Transverse colon (tissue), 4 donors: ENCODE measurements around the gene MEAF6.

Experiments
- EP300 ChIP-seq: sonication (generic); formaldehyde crosslinking; IDR thresholded peaks from one replicate; pipeline ENCODE4 v1.6.1; 2017; ENCODE audit warnings: antibody characterized with exemption, low read depth
- POLR2A ChIP-seq: fragments of 450-650 bp; IDR thresholded peaks from one replicate; pipeline ENCODE4 v1.6.1; 2016; ENCODE audit warnings: antibody characterized with exemption, mild to moderate bottlenecking, moderate library complexity
- POLR2AphosphoS5 ChIP-seq, 3 donors: sonication (generic); formaldehyde crosslinking; IDR thresholded peaks; one replicate each; pipeline ENCODE4 v1.6.1; 2016; ENCODE audit warnings: antibody characterized with exemption in 3 of 3
- TF ChIP-seq, protein P1 (sequence below), 5 experiments: fragments of 200-600 bp in 3 of 5; fragments of 450-650 bp in 2 of 5; sonication (generic) in 3 of 5; IDR thresholded peaks; 1 replicate in 2 of 5; 2 replicates in 3 of 5; pipeline ENCODE4 v1.5.1; 2016 to 2017; ENCODE audit warnings: antibody characterized with exemption in 5 of 5, inconsistent platforms in 3 of 5, mild to moderate bottlenecking in 2 of 5, moderate library complexity in 1 of 5

DNA sequence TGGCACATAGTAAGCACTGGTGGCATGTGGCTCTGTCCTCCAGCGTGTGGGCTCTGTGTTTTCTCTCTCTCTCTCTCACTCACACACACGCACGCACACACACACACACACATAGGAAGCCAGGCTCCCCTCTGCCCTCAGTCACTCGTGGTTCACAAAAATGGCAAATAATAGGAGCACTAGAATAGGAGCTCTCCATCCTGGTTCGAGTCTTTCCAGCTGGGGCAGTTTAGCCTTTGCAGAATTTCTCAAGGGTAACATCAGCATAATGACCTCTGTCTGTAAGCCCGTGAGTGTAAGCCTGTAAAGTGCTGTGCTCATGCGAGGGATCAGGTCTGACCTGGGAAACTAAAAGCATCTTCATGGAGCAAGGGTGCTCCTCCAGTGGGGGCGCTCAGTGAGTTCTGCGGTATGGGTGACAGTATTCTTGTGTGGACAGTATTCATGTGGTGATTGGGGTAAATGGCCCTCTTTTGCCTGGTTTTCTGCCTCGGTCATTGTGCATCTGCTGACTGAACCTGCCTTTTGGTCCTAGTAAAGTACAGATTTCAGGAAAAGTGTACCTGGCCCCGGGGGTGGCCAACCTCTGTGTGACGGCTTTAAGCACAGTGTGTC lies 41.0 kb downstream of the MEAF6 start:
- TF ChIP-seq, protein P1, sequence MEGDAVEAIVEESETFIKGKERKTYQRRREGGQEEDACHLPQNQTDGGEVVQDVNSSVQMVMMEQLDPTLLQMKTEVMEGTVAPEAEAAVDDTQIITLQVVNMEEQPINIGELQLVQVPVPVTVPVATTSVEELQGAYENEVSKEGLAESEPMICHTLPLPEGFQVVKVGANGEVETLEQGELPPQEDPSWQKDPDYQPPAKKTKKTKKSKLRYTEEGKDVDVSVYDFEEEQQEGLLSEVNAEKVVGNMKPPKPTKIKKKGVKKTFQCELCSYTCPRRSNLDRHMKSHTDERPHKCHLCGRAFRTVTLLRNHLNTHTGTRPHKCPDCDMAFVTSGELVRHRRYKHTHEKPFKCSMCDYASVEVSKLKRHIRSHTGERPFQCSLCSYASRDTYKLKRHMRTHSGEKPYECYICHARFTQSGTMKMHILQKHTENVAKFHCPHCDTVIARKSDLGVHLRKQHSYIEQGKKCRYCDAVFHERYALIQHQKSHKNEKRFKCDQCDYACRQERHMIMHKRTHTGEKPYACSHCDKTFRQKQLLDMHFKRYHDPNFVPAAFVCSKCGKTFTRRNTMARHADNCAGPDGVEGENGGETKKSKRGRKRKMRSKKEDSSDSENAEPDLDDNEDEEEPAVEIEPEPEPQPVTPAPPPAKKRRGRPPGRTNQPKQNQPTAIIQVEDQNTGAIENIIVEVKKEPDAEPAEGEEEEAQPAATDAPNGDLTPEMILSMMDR (IDR thresholded peaks at IDR 0.05) = no peak
- TF ChIP-seq POLR2A (no peak), POLR2AphosphoS5 (IDR thresholded peaks at IDR 0.05) (no peak), EP300 (no peak)
